ENCODE measurements around the gene FAAP20. TPM values are rescaled to one million over a fixed set of nuclear protein-coding genes. Genes with fewer than 3 reads are reported as not detected.

FAAP20 gene
- polyA plus RNA-seq, 3 donors from 2014 or later: 56.7 to 99.6 (median 79.2) TPM

DNA sequence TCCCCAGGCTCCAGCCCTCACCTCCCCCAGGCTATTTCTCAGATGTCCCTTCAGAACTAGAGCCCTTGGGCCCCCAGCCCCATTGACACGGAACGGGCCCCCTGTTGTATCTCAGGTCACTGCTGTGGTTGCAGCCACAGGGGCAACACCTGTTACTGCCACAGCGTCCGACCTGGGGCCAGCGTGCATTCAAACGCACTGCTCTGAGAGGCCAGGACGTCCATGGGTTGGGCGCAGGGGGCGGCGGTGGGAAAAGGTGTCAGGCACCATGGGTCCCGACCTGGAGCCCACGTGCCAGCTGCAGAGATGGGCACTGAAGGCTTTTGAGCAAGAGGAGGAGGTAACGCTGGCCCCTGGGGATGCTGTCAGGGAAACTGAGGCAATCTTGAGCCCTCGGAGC, 13.3 kb downstream of the FAAP20 start:
- no peak for DNase-seq
- no peaks in the 10 kb centered on the region for H3K9me3 Mint-ChIP-seq
- H3K36me3 Mint-ChIP-seq: peaks cover 0 to 6% (median 0%) of the 10 kb centered on the region in 3 donors
- H3K4me3 Mint-ChIP-seq: no peak overlapping the region
- no peaks in the 10 kb centered on the region for H3K4me1 Mint-ChIP-seq
- no peak overlapping the region for H3K27ac Mint-ChIP-seq
- peaks cover 2 to 4% (median 3%) of the 10 kb centered on the region in 3 donors for H3K27me3 Mint-ChIP-seq (ENCODE audit: low read depth in 3 of 3)

DNA sequence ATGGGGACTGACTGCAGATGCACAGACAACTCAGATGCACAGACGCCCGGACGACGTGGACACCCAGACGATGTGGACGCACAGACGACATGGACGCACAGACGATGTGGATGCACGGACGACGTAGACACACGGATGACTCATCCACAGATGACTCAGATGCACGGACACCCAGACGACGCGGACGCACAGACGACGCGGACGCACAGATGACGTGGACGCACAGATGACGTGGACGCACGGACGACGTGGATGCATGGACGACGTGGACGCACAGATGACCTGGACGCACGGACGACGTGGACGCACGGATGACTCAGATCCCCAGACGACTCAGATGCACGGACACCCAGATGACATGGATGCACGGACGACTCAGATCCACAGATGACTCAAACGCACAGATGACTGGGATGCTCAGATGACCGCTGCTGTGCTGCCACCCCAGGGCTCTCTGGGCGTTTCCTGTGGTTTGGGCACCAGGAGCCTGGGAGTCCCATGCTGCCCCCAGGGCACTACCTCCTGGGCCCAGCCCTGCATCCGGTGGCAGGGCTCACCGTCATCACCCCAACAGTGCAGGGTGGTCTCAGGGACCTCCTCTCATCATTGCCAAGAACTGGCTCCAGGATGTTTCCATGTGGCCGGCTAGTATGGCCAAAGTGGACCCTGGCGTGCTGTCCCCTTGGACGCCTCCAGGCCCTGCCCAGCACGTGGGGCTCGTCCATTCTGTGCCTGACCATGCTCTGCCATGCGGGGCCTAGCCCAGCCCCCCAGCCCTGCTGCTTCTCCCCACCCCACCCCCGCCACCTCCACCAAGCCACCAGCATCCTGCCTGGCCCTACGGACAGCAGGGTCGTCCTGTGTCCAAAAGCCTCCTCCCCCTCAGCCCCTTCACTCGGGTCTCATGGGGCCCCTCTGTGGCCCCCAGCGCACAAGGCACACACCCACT, 14.0 kb downstream of the FAAP20 start:
- no peaks in the 10 kb centered on the region for H3K4me1 Mint-ChIP-seq
- H3K4me3 Mint-ChIP-seq: no peak overlapping the region
- DNase-seq: no peak
- no peak overlapping the region for H3K27ac Mint-ChIP-seq
- H3K36me3 Mint-ChIP-seq: peaks cover 0 to 5% (median 0%) of the 10 kb centered on the region in 3 donors
- H3K27me3 Mint-ChIP-seq (ENCODE audit: low read depth in 3 of 3): peaks cover 2 to 4% (median 3%) of the 10 kb centered on the region in 3 donors
- H3K9me3 Mint-ChIP-seq: no peaks in the 10 kb centered on the region

DNA sequence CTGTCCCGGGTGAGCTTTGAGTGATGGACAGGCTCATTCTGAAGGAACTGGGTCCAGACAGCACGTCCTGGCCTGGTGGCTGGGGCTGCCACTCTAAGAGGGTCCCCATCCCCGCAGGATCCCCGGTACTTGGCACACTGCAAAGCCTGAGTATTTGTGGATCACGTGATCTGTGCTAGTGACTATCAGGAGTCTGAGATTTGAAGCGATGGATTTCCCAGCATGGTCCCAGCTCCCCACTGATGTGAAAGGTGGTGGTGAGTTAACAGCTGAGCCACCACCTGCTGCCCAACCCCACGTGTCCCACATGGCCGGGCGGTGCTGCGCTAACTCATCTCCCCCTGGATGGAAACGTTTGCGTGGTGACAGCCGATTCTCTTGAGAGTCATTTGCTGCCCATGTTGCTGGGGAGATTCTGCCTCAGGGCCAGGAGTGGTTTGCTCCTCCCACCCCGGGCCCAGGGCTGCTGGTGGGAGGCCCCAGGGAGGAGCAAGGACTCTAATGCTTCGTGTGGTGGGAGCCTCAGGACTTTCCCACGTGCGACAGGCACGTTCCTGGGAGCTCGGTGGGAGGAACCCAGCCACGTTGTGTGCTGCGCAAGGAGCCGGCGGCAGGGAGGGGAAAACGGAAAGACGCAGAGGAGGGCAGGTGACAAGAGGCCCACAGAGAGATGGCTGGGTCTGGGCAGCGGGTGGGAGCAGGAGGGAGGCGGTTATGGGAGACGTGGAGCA, 15.1 kb downstream of the FAAP20 start:
- Mint-ChIP-seq H3K27me3 (ENCODE audit: low read depth in 3 of 3) (peaks cover 2 to 4% (median 3%) of the 10 kb centered on the region in 3 donors), H3K4me3 (no peak overlapping the region)

DNA sequence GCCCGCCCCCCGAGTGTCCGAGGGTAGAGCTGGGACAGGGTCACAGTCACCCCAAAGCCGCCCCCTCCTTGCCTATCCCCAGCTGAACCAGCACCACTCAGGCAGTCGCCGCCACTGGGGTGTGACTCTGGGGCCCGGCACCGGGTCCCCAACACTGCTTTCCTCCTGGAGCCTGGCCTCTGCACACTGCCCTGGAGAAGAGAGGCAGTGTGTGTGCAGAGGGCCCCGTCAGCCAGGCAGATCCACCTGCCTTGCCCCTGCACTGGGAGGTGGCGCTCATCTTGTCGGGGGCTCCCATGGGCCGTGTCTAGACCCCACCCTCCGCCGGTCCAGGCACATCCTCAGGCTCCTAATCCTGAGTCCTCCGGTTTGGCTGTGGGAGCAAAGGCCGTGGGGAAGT, 15.7 kb downstream of the FAAP20 start:
- Mint-ChIP-seq H3K36me3 (peaks cover 0 to 3% (median 0%) of the 10 kb centered on the region in 3 donors), H3K27ac (no peak overlapping the region), H3K4me3 (no peak overlapping the region), H3K27me3 (ENCODE audit: low read depth in 3 of 3) (peaks cover 2 to 4% (median 4%) of the 10 kb centered on the region in 3 donors), H3K9me3 (no peaks in the 10 kb centered on the region), H3K4me1 (no peaks in the 10 kb centered on the region)
- no peak for DNase-seq

More for the DNA sequence above, 15.1 kb downstream of the FAAP20 start:
- no peak for DNase-seq
- no peaks in the 10 kb centered on the region for H3K4me1 Mint-ChIP-seq
- H3K9me3 Mint-ChIP-seq: no peaks in the 10 kb centered on the region
- H3K27ac Mint-ChIP-seq: no peak overlapping the region
- peaks cover 0 to 3% (median 0%) of the 10 kb centered on the region in 3 donors for H3K36me3 Mint-ChIP-seq

DNA sequence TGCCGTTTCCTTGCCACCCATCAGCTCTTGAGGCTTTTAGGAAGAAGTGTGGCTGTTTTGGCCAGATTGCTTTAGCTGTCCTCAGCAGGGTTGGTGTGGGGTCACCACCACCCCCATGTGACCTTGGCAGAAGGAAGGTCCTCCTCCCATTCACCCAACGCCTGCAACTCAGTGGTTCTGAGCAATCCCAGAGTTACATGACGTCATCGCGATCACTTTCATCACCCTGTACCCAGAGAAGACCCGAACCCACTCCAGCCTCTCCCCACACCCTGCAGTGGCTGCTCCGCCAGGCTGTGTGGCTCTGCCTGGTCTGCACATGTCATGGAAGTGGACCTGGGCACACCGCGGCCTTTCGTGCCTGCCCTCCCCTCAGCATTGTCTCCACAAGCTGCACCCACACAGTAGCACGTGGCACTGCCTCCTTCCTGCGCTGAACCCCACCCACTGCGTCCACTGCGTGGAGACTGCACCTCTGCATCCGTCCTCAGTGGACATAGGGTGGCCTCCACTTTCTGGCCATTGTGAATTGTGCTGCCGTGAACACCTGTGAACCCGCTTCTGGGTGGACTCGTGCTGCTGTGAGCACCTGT, 16.5 kb downstream of the FAAP20 start:
- no peak overlapping the region for H3K27ac Mint-ChIP-seq
- peaks cover 0 to 4% (median 0%) of the 10 kb centered on the region in 3 donors for H3K36me3 Mint-ChIP-seq
- no peaks in the 10 kb centered on the region for H3K9me3 Mint-ChIP-seq
- no peaks in the 10 kb centered on the region for H3K4me1 Mint-ChIP-seq
- no peak for DNase-seq
- H3K4me3 Mint-ChIP-seq: no peak overlapping the region
- H3K27me3 Mint-ChIP-seq (ENCODE audit: low read depth in 3 of 3): peaks cover 0 to 5% (median 4%) of the 10 kb centered on the region in 3 donors

DNA sequence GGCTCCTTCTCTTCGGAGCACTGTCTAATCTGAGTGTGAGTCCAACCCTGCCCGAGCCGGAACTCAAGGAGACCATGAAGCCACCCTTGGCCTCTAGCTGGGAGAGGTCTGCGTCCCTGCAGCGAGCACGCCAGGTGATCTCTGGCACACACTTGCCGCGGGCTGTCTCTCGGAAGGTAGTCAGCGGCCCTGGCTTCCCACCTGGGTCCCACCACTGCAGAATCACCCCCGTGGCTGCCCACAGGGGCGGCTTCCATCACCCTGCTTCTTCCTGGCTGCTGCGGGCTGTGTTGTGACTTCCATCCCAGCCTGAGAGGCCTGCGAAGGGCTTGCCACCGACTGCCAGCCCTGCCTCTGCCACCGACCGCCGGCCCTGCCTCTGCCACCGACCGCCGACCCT, 17.0 kb downstream of the FAAP20 start:
- H3K9me3 Mint-ChIP-seq: no peaks in the 10 kb centered on the region
- peaks cover 0 to 7% (median 0%) of the 10 kb centered on the region in 3 donors for H3K36me3 Mint-ChIP-seq
- DNase-seq: no peak
- no peak overlapping the region for H3K4me3 Mint-ChIP-seq
- H3K27ac Mint-ChIP-seq: no peak overlapping the region
- no peaks in the 10 kb centered on the region for H3K4me1 Mint-ChIP-seq
- H3K27me3 Mint-ChIP-seq (ENCODE audit: low read depth in 3 of 3): peaks cover 0 to 5% (median 4%) of the 10 kb centered on the region in 3 donors

DNA sequence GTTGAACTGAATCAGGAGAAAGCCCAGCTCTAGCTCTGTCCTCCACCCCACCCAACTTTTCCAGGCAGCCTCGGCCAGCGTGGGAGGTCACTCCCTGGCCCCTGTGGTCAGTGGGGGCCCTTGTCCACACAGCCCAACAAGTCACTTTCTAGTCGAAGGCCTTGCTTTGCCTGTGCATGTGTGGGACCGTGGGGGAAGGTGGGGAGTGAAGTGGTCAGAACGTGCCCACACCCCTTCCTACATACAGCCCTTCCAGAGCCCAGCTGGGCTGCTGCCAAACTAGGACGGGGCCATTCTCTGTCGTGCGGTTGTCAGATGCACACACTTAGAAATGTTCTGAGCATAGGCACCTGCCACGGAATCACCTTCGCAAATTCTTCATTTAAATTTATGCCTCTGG, 18.0 kb downstream of the FAAP20 start:
- H3K4me3 Mint-ChIP-seq: no peak overlapping the region
- no peaks in the 10 kb centered on the region for H3K9me3 Mint-ChIP-seq
- H3K4me1 Mint-ChIP-seq: no peaks in the 10 kb centered on the region
- peaks cover 0 to 4% (median 2%) of the 10 kb centered on the region in 3 donors for H3K27me3 Mint-ChIP-seq (ENCODE audit: low read depth in 3 of 3)
- DNase-seq: no peak
- H3K36me3 Mint-ChIP-seq: peaks cover 0 to 7% (median 0%) of the 10 kb centered on the region in 3 donors
- no peak overlapping the region for H3K27ac Mint-ChIP-seq

DNA sequence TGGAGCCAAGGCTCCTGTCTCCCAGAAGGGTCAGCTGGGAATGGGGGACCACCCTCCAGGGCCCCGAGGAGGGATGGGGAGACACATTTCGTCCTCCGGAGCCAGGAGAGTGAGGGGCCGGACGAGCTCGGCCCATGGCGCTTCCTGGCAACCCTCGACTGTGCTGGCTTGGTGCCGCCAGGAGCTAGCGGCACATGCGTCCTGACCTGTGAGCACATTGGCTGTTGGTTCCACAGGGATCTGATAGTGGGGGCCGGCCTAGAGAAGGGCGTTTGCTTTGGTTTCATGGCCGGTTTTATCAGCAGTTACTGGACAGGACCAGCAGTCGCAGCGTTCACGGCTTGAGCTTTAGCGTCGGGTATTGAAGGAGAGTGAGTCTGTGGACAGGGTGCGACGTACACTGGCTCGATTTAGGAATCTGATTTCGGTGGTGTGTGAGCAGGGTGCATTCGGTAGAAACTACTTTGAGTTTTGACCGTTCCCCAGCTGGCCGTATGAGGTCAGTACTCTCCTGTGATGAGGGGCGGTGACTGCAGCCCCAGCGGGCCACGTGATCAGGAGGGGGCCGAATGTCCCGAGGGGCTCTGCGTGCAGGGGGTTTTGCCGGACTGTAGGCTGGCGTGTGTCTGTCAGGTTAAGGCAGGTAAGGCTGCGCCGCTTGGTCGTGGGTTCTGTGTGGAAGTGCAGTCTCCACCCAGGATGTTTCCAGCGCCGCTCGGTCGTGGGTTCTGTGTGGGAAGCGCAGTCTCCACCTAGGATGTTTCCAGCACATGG, 18.7 kb downstream of the FAAP20 start:
- Mint-ChIP-seq H3K4me3 (no peak overlapping the region), H3K9me3 (no peaks in the 10 kb centered on the region)

DNA sequence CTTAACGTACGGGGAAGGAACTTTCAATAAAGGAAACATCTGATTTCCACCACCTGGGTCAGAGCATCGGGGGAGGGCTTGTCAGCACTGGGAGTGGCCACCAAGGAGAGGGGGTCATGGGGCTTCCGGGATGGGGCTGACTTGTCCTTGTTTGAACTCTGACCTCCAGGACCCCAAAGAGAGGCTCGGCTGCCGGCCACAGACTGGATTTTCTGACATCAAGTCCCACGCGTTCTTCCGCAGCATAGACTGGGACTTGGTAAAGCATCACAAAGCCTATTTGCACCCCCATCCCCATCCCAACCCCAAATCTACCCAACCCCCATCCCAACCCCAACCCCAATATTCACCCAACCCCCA, 19.5 kb downstream of the FAAP20 start:
- peak overlapping the region in 1 of 6 donors; percentile 11 for H3K27ac Mint-ChIP-seq
- no peaks in the 10 kb centered on the region for H3K9me3 Mint-ChIP-seq
- peaks cover 0 to 2% (median 2%) of the 10 kb centered on the region in 3 donors for H3K27me3 Mint-ChIP-seq (ENCODE audit: low read depth in 3 of 3)
- H3K4me1 Mint-ChIP-seq: no peaks in the 10 kb centered on the region
- H3K36me3 Mint-ChIP-seq: peaks cover 0 to 4% (median 3%) of the 10 kb centered on the region in 3 donors
- no peak overlapping the region for H3K4me3 Mint-ChIP-seq
- no peak for DNase-seq

More for the DNA sequence above, 18.7 kb downstream of the FAAP20 start:
- no peaks in the 10 kb centered on the region for H3K4me1 Mint-ChIP-seq
- peaks cover 0 to 4% (median 2%) of the 10 kb centered on the region in 3 donors for H3K27me3 Mint-ChIP-seq (ENCODE audit: low read depth in 3 of 3)
- DNase-seq: no peak
- peaks cover 0 to 7% (median 0%) of the 10 kb centered on the region in 3 donors for H3K36me3 Mint-ChIP-seq
- H3K27ac Mint-ChIP-seq: no peak overlapping the region

DNA sequence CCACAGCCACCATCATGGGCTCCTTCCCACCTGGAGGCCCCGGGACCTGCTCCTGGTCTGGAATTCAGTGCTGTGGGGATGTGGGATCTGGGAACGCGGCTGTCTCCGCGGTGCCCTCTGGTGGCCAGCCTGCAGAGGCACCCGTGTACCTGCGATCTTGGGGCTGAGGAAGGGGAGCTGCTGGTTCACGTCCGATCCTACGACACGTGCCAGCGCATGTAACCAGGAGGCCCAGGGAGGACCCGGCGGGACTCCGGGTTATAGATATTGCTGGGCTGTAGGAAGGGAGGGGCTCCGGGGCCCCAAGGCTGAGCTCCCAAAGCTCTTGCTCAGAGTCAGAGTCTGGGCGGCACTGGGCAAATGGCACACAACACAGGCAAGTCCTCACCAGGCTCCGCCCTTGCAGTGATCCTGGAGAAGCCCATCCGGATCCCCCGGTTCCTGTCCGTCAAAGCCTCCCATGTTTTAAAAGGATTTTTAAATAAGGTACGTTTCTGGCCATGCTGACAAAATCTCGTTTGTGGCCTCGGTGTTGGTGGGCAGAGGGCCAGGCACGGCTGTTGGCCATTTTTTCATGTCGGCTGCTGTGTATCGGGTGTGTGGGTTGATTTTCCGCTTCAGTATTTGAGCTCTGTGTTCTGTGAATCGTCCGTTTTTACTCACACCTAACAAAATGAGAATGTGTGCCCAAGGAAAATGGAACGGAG, 20.1 kb downstream of the FAAP20 start:
- no peak overlapping the region for H3K4me3 Mint-ChIP-seq
- DNase-seq: peak in 1 of 3 donors; percentile 21
- no peaks in the 10 kb centered on the region for H3K4me1 Mint-ChIP-seq
- peaks cover 0 to 4% (median 3%) of the 10 kb centered on the region in 3 donors for H3K36me3 Mint-ChIP-seq
- peak overlapping the region in 2 of 6 donors; percentile 11 to 49 for H3K27ac Mint-ChIP-seq
- H3K27me3 Mint-ChIP-seq (ENCODE audit: low read depth in 3 of 3): peaks cover 0 to 2% (median 2%) of the 10 kb centered on the region in 3 donors
- H3K9me3 Mint-ChIP-seq: no peaks in the 10 kb centered on the region

DNA sequence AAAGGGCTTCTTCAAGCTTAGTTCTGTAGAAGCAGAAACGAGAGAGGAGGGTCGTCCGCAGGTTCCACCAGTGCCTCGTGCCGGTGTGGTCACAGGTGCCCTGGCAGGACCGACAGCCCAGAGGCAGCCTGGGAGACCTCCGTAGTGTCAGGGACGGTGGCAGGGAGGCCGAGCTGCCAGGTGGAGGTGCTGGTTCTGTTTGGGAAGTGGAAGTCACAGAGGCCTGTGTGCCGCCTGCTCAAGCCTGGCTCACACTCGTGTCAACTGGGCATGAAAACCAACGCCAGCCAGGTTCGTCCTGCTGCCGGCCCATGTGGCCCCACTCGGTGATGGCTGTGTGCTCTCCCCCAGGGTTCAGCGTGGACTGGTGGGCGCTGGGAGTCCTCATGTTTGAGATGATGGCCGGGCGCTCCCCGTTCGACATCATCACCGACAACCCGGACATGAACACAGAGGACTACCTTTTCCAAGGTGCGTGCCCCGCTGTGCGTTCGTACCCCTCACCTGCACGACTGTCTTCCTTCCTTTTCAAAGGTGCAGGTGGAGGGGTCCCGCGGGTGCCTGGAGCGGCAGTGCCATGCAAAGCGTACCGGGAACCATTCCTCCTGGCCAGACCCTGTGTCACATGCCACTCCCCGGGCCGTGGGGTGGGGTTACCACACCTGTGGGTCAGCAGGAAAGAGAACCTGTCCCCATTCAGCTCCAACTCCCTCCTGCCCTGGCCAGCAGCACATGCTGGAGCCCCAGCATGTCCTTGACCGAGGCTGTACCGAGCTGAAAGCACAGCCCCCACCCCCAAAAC, 20.8 kb downstream of the FAAP20 start:
- DNase-seq: no peak
- no peak overlapping the region for H3K4me3 Mint-ChIP-seq
- peaks cover 0 to 4% (median 3%) of the 10 kb centered on the region in 3 donors for H3K36me3 Mint-ChIP-seq
- H3K27me3 Mint-ChIP-seq (ENCODE audit: low read depth in 3 of 3): peaks cover 0 to 2% (median 2%) of the 10 kb centered on the region in 3 donors
- H3K27ac Mint-ChIP-seq: no peak overlapping the region
- no peaks in the 10 kb centered on the region for H3K9me3 Mint-ChIP-seq
- H3K4me1 Mint-ChIP-seq: no peaks in the 10 kb centered on the region

DNA sequence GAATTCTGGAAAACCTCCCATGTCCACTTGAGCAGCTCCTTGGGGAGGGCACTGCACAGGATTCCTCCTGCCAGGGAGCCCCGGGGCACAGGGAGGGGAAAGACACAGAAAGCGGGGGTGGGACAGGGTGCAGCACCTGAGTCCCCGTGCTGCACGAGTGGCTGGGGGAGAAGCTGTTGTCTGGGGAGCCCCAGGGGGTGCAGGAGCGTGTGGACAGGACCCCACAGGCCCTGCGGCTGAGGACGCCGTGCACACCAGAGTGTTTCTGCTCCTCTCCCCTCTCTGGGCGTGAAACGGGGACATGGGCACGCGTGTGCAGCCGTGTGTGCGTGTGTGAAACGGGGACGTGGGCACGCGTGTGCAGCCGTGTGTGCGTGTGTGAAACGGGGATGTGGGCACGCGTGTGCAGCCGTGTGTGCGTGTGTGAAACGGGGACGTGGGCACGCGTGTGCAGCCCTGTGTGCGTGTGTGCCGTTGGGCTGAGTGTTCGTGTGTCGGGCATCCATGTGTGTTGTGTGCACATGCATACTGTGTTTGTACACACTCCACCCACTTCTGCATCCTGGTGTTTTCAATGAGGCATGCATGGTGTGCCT, 21.9 kb downstream of the FAAP20 start:
- H3K4me3 Mint-ChIP-seq: no peak overlapping the region
- no peaks in the 10 kb centered on the region for H3K9me3 Mint-ChIP-seq
- no peak overlapping the region for H3K27ac Mint-ChIP-seq
- DNase-seq: no peak
- H3K4me1 Mint-ChIP-seq: no peaks in the 10 kb centered on the region
- peaks cover 0 to 4% (median 3%) of the 10 kb centered on the region in 3 donors for H3K36me3 Mint-ChIP-seq
- peaks cover 0 to 2% (median 2%) of the 10 kb centered on the region in 3 donors for H3K27me3 Mint-ChIP-seq (ENCODE audit: low read depth in 3 of 3)

Measured in immature natural killer cell (primary cell).